Endothelial cell of umbilical vein (primary cell): Measurements from ENCODE around the gene MYH14. TPM values are rescaled to one million over a fixed set of nuclear protein-coding genes. Genes with fewer than 3 reads are reported as not detected.

Source experiments
- BruUV-seq: library from RNA; stranded (reverse); fragments of 400-500 nt; replicated peaks from 2 replicates; lab custom pipeline; 2021; lab: Mats Ljungman, UMichigan
- CTCF ChIA-PET: fragments of 300-600, 350-600 bp; sonication (Branson Sonifier 250); formaldehyde crosslinking; loops from one replicate; lab custom pipeline; 2021; ENCODE audit warnings: antibody characterized with exemption, inconsistent platforms; lab: Charles Lee
- POLR2A ChIA-PET: fragments of 300-600, 350-600 bp; sonication (Branson Sonifier 250); formaldehyde crosslinking; loops from one replicate; lab custom pipeline; 2021; ENCODE audit warnings: antibody characterized with exemption, inconsistent platforms; lab: Charles Lee
- DNase-seq: peaks from one replicate; pipeline ENCODE4 v3.0.0-alpha.2; 2011; ENCODE audit warnings: low read depth, low spot score
- FAIRE-seq: peaks from 2 replicates; lab custom pipeline; 2011; peaks lifted over from hg19 to GRCh38; lab: Jason Lieb, UNC
- H2AFZ ChIP-seq: 2 replicates; pipeline ENCODE4 v1.6.0; 2012; ENCODE audit warnings: low read depth, low read length, control low read depth, inconsistent platforms
- H3K27ac ChIP-seq: 2 replicates; pipeline ENCODE4 v1.5.1; 2011; ENCODE audit warnings: low read depth, mild to moderate bottlenecking, control low read depth, low read length, moderate library complexity; ENCODE audit not compliant: insufficient read depth
- H3K27me3 ChIP-seq, 2 experiments: 2 replicates each; pipeline versions ENCODE4 v1.6.0 to v1.6.1; 2011; ENCODE audit warnings: low read length in 2 of 2, mixed read lengths in 1 of 2; ENCODE audit not compliant: control insufficient read depth in 2 of 2, insufficient read depth in 2 of 2
- H3K36me3 ChIP-seq, 2 experiments: 2 replicates in 1 of 2; 3 replicates in 1 of 2; pipeline ENCODE4 v1.5.1; 2011; ENCODE audit warnings: low read length in 2 of 2, mild to moderate bottlenecking in 1 of 2, moderate library complexity in 1 of 2; ENCODE audit not compliant: control insufficient read depth in 2 of 2, insufficient read depth in 2 of 2; ENCODE audit errors: extremely low read depth in 1 of 2
- H3K4me1 ChIP-seq: 3 replicates; pipeline ENCODE4 v1.5.1; 2011; ENCODE audit warnings: mild to moderate bottlenecking, low read length; ENCODE audit not compliant: control insufficient read depth, insufficient read depth; ENCODE audit errors: extremely low read depth
- H3K4me2 ChIP-seq: 2 replicates; pipeline ENCODE4 v1.6.1; 2011; ENCODE audit warnings: low read length, control low read depth, mixed read lengths; ENCODE audit not compliant: insufficient read depth
- H3K4me3 ChIP-seq, 3 experiments: fragments of 200-600 bp in 1 of 3; sonication (generic), shearing (Covaris generic) in 1 of 3; replicated peaks in 1 of 3; 2 replicates each; pipeline ENCODE4 v1.5.1; 2011 to 2016; ENCODE audit warnings: control low read depth in 3 of 3, low read length in 3 of 3, mild to moderate bottlenecking in 2 of 3, inconsistent platforms in 1 of 3, low read depth in 1 of 3, moderate library complexity in 1 of 3; ENCODE audit not compliant: insufficient read depth in 1 of 3
- H3K79me2 ChIP-seq: 2 replicates; pipeline ENCODE4 v1.6.0; 2012; ENCODE audit warnings: low read length, inconsistent platforms; ENCODE audit not compliant: control insufficient read depth, insufficient read depth
- H3K9ac ChIP-seq: replicated peaks from 2 replicates; pipeline ENCODE3; 2011; ENCODE audit warnings: low read length, control low read depth; ENCODE audit not compliant: insufficient read depth; ENCODE audit errors: extremely low read depth
- H3K9me1 ChIP-seq: replicated peaks from 3 replicates; pipeline ENCODE4 v1.6.0; 2011; ENCODE audit warnings: mild to moderate bottlenecking, low read length; ENCODE audit not compliant: control insufficient read depth, insufficient read depth; ENCODE audit errors: extremely low read depth
- H3K9me3 ChIP-seq: replicated peaks from 2 replicates; pipeline ENCODE4 v1.5.1; 2012; ENCODE audit warnings: low read length, inconsistent platforms; ENCODE audit not compliant: control insufficient read depth, insufficient read depth
- H4K20me1 ChIP-seq: replicated peaks from 2 replicates; pipeline ENCODE3; 2011; ENCODE audit warnings: mild to moderate bottlenecking, low read length; ENCODE audit not compliant: control insufficient read depth, insufficient read depth; ENCODE audit errors: extremely low read depth
- CTCF ChIP-seq, 2 donors: IDR thresholded peaks; 1 replicate in 1 of 2; 2 replicates in 1 of 2; pipeline ENCODE4 v1.5.1; 2011; ENCODE audit warnings: low read length in 2 of 2, mild to moderate bottlenecking in 2 of 2, moderate library complexity in 2 of 2, control low read depth in 1 of 2, inconsistent platforms in 1 of 2, low read depth in 1 of 2; ENCODE audit not compliant: insufficient read depth in 1 of 2; ENCODE audit errors: extremely low read depth in 1 of 2
- EZH2 ChIP-seq: IDR thresholded peaks from 2 replicates; pipeline ENCODE4 v1.6.1; 2012; ENCODE audit warnings: borderline replicate concordance, low read depth, mild to moderate bottlenecking, moderate library complexity, low read length, inconsistent platforms; ENCODE audit not compliant: severe bottlenecking
- FOS ChIP-seq: IDR thresholded peaks from 2 replicates; pipeline ENCODE4 v1.6.1; 2011; ENCODE audit warnings: mild to moderate bottlenecking, low read length, moderate library complexity, borderline replicate concordance; ENCODE audit not compliant: insufficient read depth
- GATA2 ChIP-seq: IDR thresholded peaks from 2 replicates; pipeline ENCODE4 v1.7.0; 2011; ENCODE audit warnings: low read depth, mild to moderate bottlenecking, moderate library complexity, mixed read lengths, low read length; ENCODE audit not compliant: insufficient read length, insufficient read depth
- JUN ChIP-seq: IDR thresholded peaks from 2 replicates; pipeline ENCODE4 v1.6.1; 2011; ENCODE audit warnings: borderline replicate concordance, low read depth; ENCODE audit not compliant: insufficient read length, insufficient read depth
- MAX ChIP-seq: IDR thresholded peaks from 2 replicates; pipeline ENCODE4 v1.6.1; 2011; ENCODE audit not compliant: insufficient read depth, insufficient read length
- dilution Hi-C: fragments of 300-500 bp; cut with MboI; formaldehyde crosslinking; loops from one replicate; pipeline ENCODE4 v1.15.0; 2019; ENCODE audit warnings: low sequenced_read_pairs; ENCODE audit not compliant: extremely low pct_ligation_motif_present
- intact Hi-C: fragments of 100-400 bp; cut with micrococcal nuclease; formaldehyde crosslinking; loops from one replicate; pipeline ENCODE4 v1.10.0; 2022
- polyA plus RNA-seq, 4 experiments: library from polyadenylated mRNA; depleted of rRNA in 3 of 4; stranded (reverse) in 3 of 4; unstranded in 1 of 4; fragments of >200 nt; gene quantifications; 2 replicates each; pipeline versions ENCODE4 v1.2.1 to v1.2.3, GENCODE V29; 2011 to 2012; ENCODE audit warnings: missing spikeins in 1 of 4
- total RNA-seq: library from RNA; stranded (reverse); gene quantifications from 2 replicates; pipeline ENCODE4 v1.2.3, GENCODE V29; 2021

Gene MYH14
- total and polyA plus RNA-seq, 2 donors (not counting 3 experiments of a cell fraction or from before 2014, with no cell fraction given): 0.13 TPM; not detected in 1

- dilution Hi-C loops: no loop called here
- H3K9me1 ChIP-seq: no peaks in the 10 kb centered on the region
- H3K4me1 ChIP-seq: no peaks in the 10 kb centered on the region
- TF ChIP-seq CTCF (IDR thresholded peaks at IDR 0.05; ENCODE audit: extremely low read depth in 1 of 2, insufficient read depth in 1 of 2, low read depth in 1 of 2, low read length in 2 of 2): no peak
- no peak for TF ChIP-seq MAX
- TF ChIP-seq FOS: no peak
- no peak for TF ChIP-seq GATA2
- no peak for TF ChIP-seq JUN
- TF ChIP-seq EZH2: no peak
- H3K9ac ChIP-seq: no peak overlapping the region
- H3K4me2 ChIP-seq: no peak overlapping the region
- FAIRE-seq (no peak), DNase-seq (no peak)
- H3K27me3 ChIP-seq: no peaks in the 10 kb centered on the region
- H2AFZ ChIP-seq: no peak overlapping the region
- H3K27ac ChIP-seq: no peak overlapping the region
- H3K79me2 ChIP-seq: no peaks in the 10 kb centered on the region
- intact Hi-C loops: no loop called here
- ChIA-PET POLR2A (no interaction called here), CTCF (no interaction called here)
- no TSS peak for BruUV-seq
- H3K9me3 ChIP-seq: no peaks in the 10 kb centered on the region
- H3K36me3 ChIP-seq: no peaks in the 10 kb centered on the region
- H3K4me3 ChIP-seq: no peak overlapping the region
- no peaks in the 10 kb centered on the region for H4K20me1 ChIP-seq
Observed at GRCh38 chr19:50173127-50173526, 30.3 kb upstream of the MYH14 start.
